HEK293 (cell line): ENCODE data around the gene PTPRN2.

ENCODE experiments used
- CTCF ChIA-PET: fragments of 350-600 bp; formaldehyde crosslinking; extraction: SDS; loops from one replicate; lab custom pipeline; 2021; ENCODE audit warnings: antibody characterized with exemption; lab: Yijun Ruan, JAX
- POLR2A ChIA-PET: fragments of 300-600 bp; formaldehyde crosslinking; extraction: SDS; loops from one replicate; lab custom pipeline; 2020; ENCODE audit warnings: antibody characterized with exemption, inconsistent platforms; lab: Yijun Ruan, JAX
- H3K27ac ChIP-seq: fragments of 200-500 bp; sonication (Bioruptor generic); 2 replicates; pipeline ENCODE4 v1.5.1; 2014; ENCODE audit warnings: low read depth, low read length, control low read depth, inconsistent platforms; ENCODE audit errors: extremely low read depth
- H3K36me3 ChIP-seq, 2 experiments: fragments of 200-500 bp in 1 of 2; sonication (Bioruptor generic) in 1 of 2; 1 replicate in 1 of 2; 2 replicates in 1 of 2; pipeline ENCODE4 v1.5.1; 2014 to 2017; ENCODE audit warnings: inconsistent platforms in 2 of 2, low read length in 2 of 2; ENCODE audit not compliant: control insufficient read depth in 2 of 2, insufficient read depth in 1 of 2
- H3K4me1 ChIP-seq: fragments of 200-500 bp; sonication (Bioruptor generic); 2 replicates; pipeline ENCODE4 v1.5.1; 2014; ENCODE audit warnings: mild to moderate bottlenecking, low read length, inconsistent platforms; ENCODE audit not compliant: control insufficient read depth, insufficient read depth
- H3K4me3 ChIP-seq: 2 replicates; pipeline ENCODE4 v1.5.1; 2011; ENCODE audit warnings: low read depth, mild to moderate bottlenecking, control low read depth, low read length, moderate library complexity
- H3K9me3 ChIP-seq: fragments of 200-500 bp; sonication (Bioruptor generic); 2 replicates; pipeline ENCODE4 v1.5.1; 2014; ENCODE audit warnings: low read depth, low read length, inconsistent platforms; ENCODE audit not compliant: control insufficient read depth, insufficient read depth
- HOXA7 ChIP-seq: sonication (generic); formaldehyde crosslinking; IDR thresholded peaks from 2 replicates; pipeline ENCODE4 v1.8.1; 2022; ENCODE audit warnings: missing genetic modification reagents, borderline replicate concordance
- ZFP37 ChIP-seq: fragments of 450-650 bp; formaldehyde crosslinking; IDR thresholded peaks from 2 replicates; pipeline ENCODE4 v1.5.1; 2016; ENCODE audit warnings: missing biosample characterization, missing genetic modification characterization
- ZIC2 ChIP-seq: fragments of 450-650 bp; formaldehyde crosslinking; IDR thresholded peaks from 2 replicates; pipeline ENCODE4 v1.5.1; 2016; ENCODE audit warnings: missing biosample characterization, missing genetic modification characterization
- ZNF10 ChIP-seq: fragments of 450-650 bp; formaldehyde crosslinking; IDR thresholded peaks from 2 replicates; pipeline ENCODE4 v1.5.1; 2017; ENCODE audit warnings: missing biosample characterization, missing genetic modification characterization
- ZNF146 ChIP-seq: fragments of 450-650 bp; formaldehyde crosslinking; IDR thresholded peaks from 2 replicates; pipeline ENCODE4 v1.5.1; 2016; ENCODE audit warnings: missing biosample characterization, missing genetic modification characterization
- ZNF214 ChIP-seq: fragments of 450-650 bp; formaldehyde crosslinking; IDR thresholded peaks from 2 replicates; pipeline ENCODE4 v1.5.1; 2017; ENCODE audit warnings: missing biosample characterization, mild to moderate bottlenecking, missing genetic modification characterization, borderline replicate concordance
- ZNF302 ChIP-seq: fragments of 450-650 bp; formaldehyde crosslinking; IDR thresholded peaks from 2 replicates; pipeline ENCODE4 v1.5.1; 2016; ENCODE audit warnings: missing biosample characterization, missing genetic modification characterization, low read depth
- ZNF423 ChIP-seq: fragments of 450-650 bp; formaldehyde crosslinking; IDR thresholded peaks from 2 replicates; pipeline ENCODE4 v1.5.1; 2016; ENCODE audit warnings: missing biosample characterization, missing genetic modification characterization
- ZNF426 ChIP-seq: fragments of 450-650 bp; formaldehyde crosslinking; IDR thresholded peaks from 2 replicates; pipeline ENCODE4 v1.5.1; 2017; ENCODE audit warnings: missing biosample characterization, missing genetic modification characterization, mild to moderate bottlenecking, inconsistent platforms, moderate library complexity
- ZNF558 ChIP-seq: fragments of 450-650 bp; formaldehyde crosslinking; IDR thresholded peaks from 2 replicates; pipeline ENCODE4 v1.5.1; 2016; ENCODE audit warnings: missing biosample characterization, missing genetic modification characterization
- ZNF596 ChIP-seq: fragments of 450-650 bp; IDR thresholded peaks from 2 replicates; pipeline ENCODE4 v1.5.0; 2018; ENCODE audit warnings: missing biosample characterization, mild to moderate bottlenecking, missing genetic modification characterization, moderate library complexity
- ZNF76 ChIP-seq: fragments of 450-650 bp; formaldehyde crosslinking; IDR thresholded peaks from 2 replicates; pipeline ENCODE4; 2016; ENCODE audit warnings: low read depth, missing biosample characterization, missing genetic modification characterization, borderline replicate concordance
- TF ChIP-seq, protein P1 (sequence below): fragments of 450-650 bp; formaldehyde crosslinking; IDR thresholded peaks from 2 replicates; pipeline ENCODE4 v1.5.1; 2017; ENCODE audit warnings: missing biosample characterization, missing genetic modification characterization
- TF ChIP-seq, protein P2 (sequence below): fragments of 450-650 bp; formaldehyde crosslinking; IDR thresholded peaks from 2 replicates; pipeline ENCODE4 v1.5.1; 2017; ENCODE audit warnings: missing biosample characterization, missing genetic modification characterization
- TF ChIP-seq, protein P3 (sequence below): fragments of 450-650 bp; formaldehyde crosslinking; IDR thresholded peaks from 2 replicates; pipeline ENCODE4 v1.5.1; 2017; ENCODE audit warnings: missing biosample characterization, missing genetic modification characterization
- TF ChIP-seq, protein P4 (sequence below): IDR thresholded peaks from 2 replicates; pipeline ENCODE4 v1.6.1; 2011; ENCODE audit warnings: mild to moderate bottlenecking, low read depth, low read length, borderline replicate concordance

The PTPRN2 gene

DNA sequence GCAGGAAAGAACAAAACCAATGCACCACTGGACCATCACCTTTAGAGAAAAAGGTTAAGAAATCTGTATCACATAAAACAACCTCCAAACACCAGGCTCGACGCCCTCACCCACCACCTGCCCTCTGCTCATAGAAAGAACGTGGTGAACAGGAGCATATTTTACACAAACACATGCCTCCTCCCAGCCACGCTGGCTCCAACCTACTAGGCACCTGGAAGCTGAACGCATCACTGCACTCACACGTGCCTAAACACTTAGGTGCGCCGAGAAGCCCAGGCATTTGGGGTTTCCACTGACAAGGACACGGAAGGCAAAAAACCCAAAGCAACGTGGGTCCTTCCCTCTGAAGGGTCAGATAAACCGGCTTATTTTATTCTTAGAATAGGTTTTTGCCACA, 56.0 kb downstream of the PTPRN2 start:
- Histone ChIP-seq H3K36me3 (no peaks in the 10 kb centered on the region), H3K4me1 (no peaks in the 10 kb centered on the region), H3K9me3 (no peaks in the 10 kb centered on the region), H3K4me3 (no peak overlapping the region), H3K27ac (no peak overlapping the region)
- ChIA-PET POLR2A (no interaction called here), CTCF (no interaction called here)
- TF ChIP-seq, protein P1, sequence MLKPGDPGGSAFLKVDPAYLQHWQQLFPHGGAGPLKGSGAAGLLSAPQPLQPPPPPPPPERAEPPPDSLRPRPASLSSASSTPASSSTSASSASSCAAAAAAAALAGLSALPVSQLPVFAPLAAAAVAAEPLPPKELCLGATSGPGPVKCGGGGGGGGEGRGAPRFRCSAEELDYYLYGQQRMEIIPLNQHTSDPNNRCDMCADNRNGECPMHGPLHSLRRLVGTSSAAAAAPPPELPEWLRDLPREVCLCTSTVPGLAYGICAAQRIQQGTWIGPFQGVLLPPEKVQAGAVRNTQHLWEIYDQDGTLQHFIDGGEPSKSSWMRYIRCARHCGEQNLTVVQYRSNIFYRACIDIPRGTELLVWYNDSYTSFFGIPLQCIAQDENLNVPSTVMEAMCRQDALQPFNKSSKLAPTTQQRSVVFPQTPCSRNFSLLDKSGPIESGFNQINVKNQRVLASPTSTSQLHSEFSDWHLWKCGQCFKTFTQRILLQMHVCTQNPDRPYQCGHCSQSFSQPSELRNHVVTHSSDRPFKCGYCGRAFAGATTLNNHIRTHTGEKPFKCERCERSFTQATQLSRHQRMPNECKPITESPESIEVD, result no peak
- TF ChIP-seq ZNF76 (tag by site-specific recombination), result no peak
- TF ChIP-seq, protein P2, sequence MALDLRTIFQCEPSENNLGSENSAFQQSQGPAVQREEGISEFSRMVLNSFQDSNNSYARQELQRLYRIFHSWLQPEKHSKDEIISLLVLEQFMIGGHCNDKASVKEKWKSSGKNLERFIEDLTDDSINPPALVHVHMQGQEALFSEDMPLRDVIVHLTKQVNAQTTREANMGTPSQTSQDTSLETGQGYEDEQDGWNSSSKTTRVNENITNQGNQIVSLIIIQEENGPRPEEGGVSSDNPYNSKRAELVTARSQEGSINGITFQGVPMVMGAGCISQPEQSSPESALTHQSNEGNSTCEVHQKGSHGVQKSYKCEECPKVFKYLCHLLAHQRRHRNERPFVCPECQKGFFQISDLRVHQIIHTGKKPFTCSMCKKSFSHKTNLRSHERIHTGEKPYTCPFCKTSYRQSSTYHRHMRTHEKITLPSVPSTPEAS (tag by site-specific recombination), result no peak
- TF ChIP-seq, protein P3, sequence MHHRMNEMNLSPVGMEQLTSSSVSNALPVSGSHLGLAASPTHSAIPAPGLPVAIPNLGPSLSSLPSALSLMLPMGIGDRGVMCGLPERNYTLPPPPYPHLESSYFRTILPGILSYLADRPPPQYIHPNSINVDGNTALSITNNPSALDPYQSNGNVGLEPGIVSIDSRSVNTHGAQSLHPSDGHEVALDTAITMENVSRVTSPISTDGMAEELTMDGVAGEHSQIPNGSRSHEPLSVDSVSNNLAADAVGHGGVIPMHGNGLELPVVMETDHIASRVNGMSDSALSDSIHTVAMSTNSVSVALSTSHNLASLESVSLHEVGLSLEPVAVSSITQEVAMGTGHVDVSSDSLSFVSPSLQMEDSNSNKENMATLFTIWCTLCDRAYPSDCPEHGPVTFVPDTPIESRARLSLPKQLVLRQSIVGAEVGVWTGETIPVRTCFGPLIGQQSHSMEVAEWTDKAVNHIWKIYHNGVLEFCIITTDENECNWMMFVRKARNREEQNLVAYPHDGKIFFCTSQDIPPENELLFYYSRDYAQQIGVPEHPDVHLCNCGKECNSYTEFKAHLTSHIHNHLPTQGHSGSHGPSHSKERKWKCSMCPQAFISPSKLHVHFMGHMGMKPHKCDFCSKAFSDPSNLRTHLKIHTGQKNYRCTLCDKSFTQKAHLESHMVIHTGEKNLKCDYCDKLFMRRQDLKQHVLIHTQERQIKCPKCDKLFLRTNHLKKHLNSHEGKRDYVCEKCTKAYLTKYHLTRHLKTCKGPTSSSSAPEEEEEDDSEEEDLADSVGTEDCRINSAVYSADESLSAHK, result no peak
- no peak for TF ChIP-seq ZNF302
- TF ChIP-seq ZNF10, result no peak
- TF ChIP-seq, protein P4, sequence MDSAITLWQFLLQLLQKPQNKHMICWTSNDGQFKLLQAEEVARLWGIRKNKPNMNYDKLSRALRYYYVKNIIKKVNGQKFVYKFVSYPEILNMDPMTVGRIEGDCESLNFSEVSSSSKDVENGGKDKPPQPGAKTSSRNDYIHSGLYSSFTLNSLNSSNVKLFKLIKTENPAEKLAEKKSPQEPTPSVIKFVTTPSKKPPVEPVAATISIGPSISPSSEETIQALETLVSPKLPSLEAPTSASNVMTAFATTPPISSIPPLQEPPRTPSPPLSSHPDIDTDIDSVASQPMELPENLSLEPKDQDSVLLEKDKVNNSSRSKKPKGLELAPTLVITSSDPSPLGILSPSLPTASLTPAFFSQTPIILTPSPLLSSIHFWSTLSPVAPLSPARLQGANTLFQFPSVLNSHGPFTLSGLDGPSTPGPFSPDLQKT, result no peak
- TF ChIP-seq ZFP37 (tag by site-specific recombination), result no peak
- no peak for TF ChIP-seq ZNF596 (tag by site-specific recombination)
- TF ChIP-seq ZNF423, result no peak
- no peak for TF ChIP-seq ZNF426 (tag by site-specific recombination)
- TF ChIP-seq ZNF146 (tag by site-specific recombination), result no peak
- TF ChIP-seq ZNF558 (tag by site-specific recombination), result no peak
- TF ChIP-seq ZNF214 (tag by site-specific recombination), result no peak
- TF ChIP-seq HOXA7, result no peak

DNA sequence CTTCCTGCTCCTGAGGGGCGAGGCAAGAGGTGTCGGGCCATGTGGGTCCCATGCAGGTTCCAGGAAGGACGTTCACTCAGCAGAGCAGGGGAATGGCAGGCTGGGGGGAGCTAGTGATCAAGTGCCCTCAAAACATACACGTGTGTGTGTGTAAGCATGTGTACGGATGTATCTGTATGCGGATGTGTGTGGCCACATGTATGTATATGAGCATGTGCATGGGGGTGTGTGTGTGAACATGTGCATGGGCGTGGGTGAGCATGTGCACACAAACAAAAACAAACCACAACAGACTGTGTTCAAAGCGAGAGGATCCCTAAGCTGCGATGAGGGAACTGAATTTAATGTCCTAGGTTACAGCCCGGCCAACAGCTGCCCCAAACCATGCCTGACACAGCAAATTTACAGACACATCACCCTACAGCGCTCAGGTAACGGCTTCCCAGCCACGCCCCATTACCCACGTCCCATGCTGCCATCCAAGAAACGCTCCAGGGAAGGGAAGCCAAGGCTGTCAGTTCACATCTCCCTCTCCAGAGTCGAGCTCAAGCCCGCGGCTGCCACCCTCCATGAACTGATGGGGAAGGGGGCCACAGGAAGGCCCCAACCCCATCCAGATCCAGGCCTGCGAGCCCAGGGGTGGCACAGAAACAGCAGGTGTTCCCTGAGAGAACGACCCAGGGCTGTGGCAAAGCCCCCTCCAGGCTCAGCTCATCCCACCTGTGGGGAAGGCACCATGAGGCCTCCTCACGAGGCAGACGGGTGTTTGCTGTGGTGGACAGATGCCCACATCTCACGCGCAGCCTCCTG, 56.6 kb downstream of the PTPRN2 start:
- no peaks in the 10 kb centered on the region for H3K36me3 ChIP-seq
- CTCF ChIA-PET, result no interaction called here
- POLR2A ChIA-PET, result no interaction called here
- TF ChIP-seq ZIC2 (tag by site-specific recombination) (0 out of 2 replicates have a peak, but pooled peaks have one; percentile 7), ZNF423 (no peak)
- TF ChIP-seq, all 188 proteins: peak for 1
- H3K27ac ChIP-seq, result no peak overlapping the region
- H3K4me1 ChIP-seq, result no peaks in the 10 kb centered on the region
- H3K4me3 ChIP-seq, result no peak overlapping the region
- H3K9me3 ChIP-seq, result no peaks in the 10 kb centered on the region
